ENCODE results near the gene ARMC5. TPM values are rescaled to one million over a fixed set of nuclear protein-coding genes. Genes with fewer than 3 reads are reported as not detected.

Gene ARMC5
- total RNA-seq, 4 donors from 2014 or later = 12.4 to 20.4 (median 17.6) TPM

GRCh38 chr16:31474173-31474714, 14.9 kb downstream of the ARMC5 start:
- TF ChIP-seq POLR2A (IDR thresholded peaks at IDR 0.05) = no peak
- TF ChIP-seq, protein P1, sequence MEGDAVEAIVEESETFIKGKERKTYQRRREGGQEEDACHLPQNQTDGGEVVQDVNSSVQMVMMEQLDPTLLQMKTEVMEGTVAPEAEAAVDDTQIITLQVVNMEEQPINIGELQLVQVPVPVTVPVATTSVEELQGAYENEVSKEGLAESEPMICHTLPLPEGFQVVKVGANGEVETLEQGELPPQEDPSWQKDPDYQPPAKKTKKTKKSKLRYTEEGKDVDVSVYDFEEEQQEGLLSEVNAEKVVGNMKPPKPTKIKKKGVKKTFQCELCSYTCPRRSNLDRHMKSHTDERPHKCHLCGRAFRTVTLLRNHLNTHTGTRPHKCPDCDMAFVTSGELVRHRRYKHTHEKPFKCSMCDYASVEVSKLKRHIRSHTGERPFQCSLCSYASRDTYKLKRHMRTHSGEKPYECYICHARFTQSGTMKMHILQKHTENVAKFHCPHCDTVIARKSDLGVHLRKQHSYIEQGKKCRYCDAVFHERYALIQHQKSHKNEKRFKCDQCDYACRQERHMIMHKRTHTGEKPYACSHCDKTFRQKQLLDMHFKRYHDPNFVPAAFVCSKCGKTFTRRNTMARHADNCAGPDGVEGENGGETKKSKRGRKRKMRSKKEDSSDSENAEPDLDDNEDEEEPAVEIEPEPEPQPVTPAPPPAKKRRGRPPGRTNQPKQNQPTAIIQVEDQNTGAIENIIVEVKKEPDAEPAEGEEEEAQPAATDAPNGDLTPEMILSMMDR (IDR thresholded peaks at IDR 0.05) = no peak
- Histone ChIP-seq H3K27me3 (no peaks in the 10 kb centered on the region), H3K9me3 (no peaks in the 10 kb centered on the region), H3K4me1 (peaks cover 0 to 62% (median 13%) of the 10 kb centered on the region in 4 donors), H3K27ac (no peak overlapping the region), H3K4me3 (no peak overlapping the region), H3K36me3 (peaks cover 0 to 4% (median 0%) of the 10 kb centered on the region in 3 donors)
- no peak for DNase-seq

GRCh38 chr16:31474773-31475738, 15.8 kb downstream of the ARMC5 start:
- DNase-seq = no peak
- Histone ChIP-seq H3K4me3 (no peak overlapping the region), H3K27me3 (no peaks in the 10 kb centered on the region), H3K9me3 (no peaks in the 10 kb centered on the region), H3K4me1 (peaks cover 0 to 69% (median 13%) of the 10 kb centered on the region in 4 donors), H3K36me3 (peaks cover 0 to 4% (median 0%) of the 10 kb centered on the region in 3 donors), H3K27ac (no peak overlapping the region)
- TF ChIP-seq POLR2A (IDR thresholded peaks at IDR 0.05) = no peak
- TF ChIP-seq, protein P1 (IDR thresholded peaks at IDR 0.05) = no peak

- peak overlapping the region in 3 of 4 donors; percentile 88 to 99 (median 97) for H3K27ac ChIP-seq
- DNase-seq = peak in 2 of 3 donors; percentile 70 to 79
- TF ChIP-seq POLR2A (IDR thresholded peaks at IDR 0.05) = no peak
- TF ChIP-seq, protein P1 (IDR thresholded peaks at IDR 0.05) = no peak
- H3K36me3 ChIP-seq = peaks cover 0 to 4% (median 0%) of the 10 kb centered on the region in 3 donors
- H3K4me3 ChIP-seq = peak overlapping the region in 3 of 4 donors; percentile 49 to 72 (median 65)
- H3K9me3 ChIP-seq = no peaks in the 10 kb centered on the region
- no peaks in the 10 kb centered on the region for H3K27me3 ChIP-seq
- peaks cover 0 to 78% (median 13%) of the 10 kb centered on the region in 4 donors for H3K4me1 ChIP-seq
These were observed 16.6 kb downstream of the ARMC5 start for GRCh38 chr16:31475946-31476302.

- no peaks in the 10 kb centered on the region for H3K27me3 ChIP-seq
- peaks cover 0 to 4% (median 0%) of the 10 kb centered on the region in 3 donors for H3K36me3 ChIP-seq
- TF ChIP-seq, protein P1 (IDR thresholded peaks at IDR 0.05) = no peak
- TF ChIP-seq POLR2A (IDR thresholded peaks at IDR 0.05) = peak; percentile 83 to 94
- DNase-seq = peak; percentile 95 to 97 (median 97)
- H3K4me3 ChIP-seq = peak overlapping the region; percentile 49 to 72 (median 62)
- H3K27ac ChIP-seq = peak overlapping the region; percentile 57 to 99 (median 92)
- peaks cover 0 to 76% (median 13%) of the 10 kb centered on the region in 4 donors for H3K4me1 ChIP-seq
- H3K9me3 ChIP-seq = no peaks in the 10 kb centered on the region
These were observed 17.3 kb downstream of the ARMC5 start for GRCh38 chr16:31476303-31477219.
